A549 treated with Hydrocortisone at 1 μM for 4 hours (cell line): Measurements from ENCODE around the gene PIGQ. TPM values are rescaled to one million over a fixed set of nuclear protein-coding genes. Genes with fewer than 3 reads are reported as not detected.

Source experiments
- total RNA-seq: library from RNA; stranded (reverse); fragments of 200-300 nt; extraction: Qiagen RNA extraction; gene quantifications from 5 replicates; pipeline ENCODE4 v1.2.3, GENCODE V29; 2022

The PIGQ gene
- 30.4 to 41.6 TPM (median 38.8 TPM) in 5 replicates for total RNA-seq

GRCh38 chr16:569445-570254, at the start of gene PIGQ:
Gene PIGQ, plus strand, starts transcription at chr16:569968. Its CDS starts 4,107 bp downstream, at chr16:574075.

GRCh38 chr16:527015-527903, 42.5 kb upstream of the PIGQ start, which contains the start of gene CAPN15:
Gene CAPN15, plus strand, starts transcription at chr16:527712. Its CDS starts 19,127 bp downstream, at chr16:546839.

GRCh38 chr16:560204-560700, 9.5 kb upstream of the PIGQ start, which contains the start of gene PRR35:
Gene PRR35, plus strand, starts transcription at chr16:560394. Its CDS starts 2,901 bp downstream, at chr16:563295.

GRCh38 chr16:566475-567372, 3.0 kb upstream of the PIGQ start, which contains the start of gene NHLRC4:
Gene NHLRC4, plus strand, starts transcription at chr16:567005. Its CDS starts 1,043 bp downstream, at chr16:568048.

GRCh38 chr16:589658-590187, 20.0 kb downstream of the PIGQ start, which contains the start of gene RAB40C:
Gene RAB40C, plus strand, starts transcription at chr16:590066. Its CDS starts 226 bp downstream, at chr16:590292.

GRCh38 chr16:630815-631405, 61.1 kb downstream of the PIGQ start, which contains the start of gene WFIKKN1:
Gene WFIKKN1, plus strand, starts transcription at chr16:630985. Its CDS starts 269 bp downstream, at chr16:631254.

Other genes with a start within 250 kb of the PIGQ start
- 27.8 to 33.2 TPM (median 30.5 TPM) in 5 replicates for gene AXIN1, start 217.2 kb upstream of the PIGQ start, total RNA-seq
- 119 to 133 TPM (median 126 TPM) in 5 replicates for gene MRPL28, start 199.4 kb upstream of the PIGQ start, total RNA-seq
- 29.5 to 37.7 TPM (median 32.3 TPM) in 5 replicates for gene PGAP6, start 188.0 kb upstream of the PIGQ start, total RNA-seq
- 259 to 426 TPM (median 418 TPM) in 5 replicates for gene NME4, start 172.8 kb upstream of the PIGQ start, total RNA-seq
- gene DECR2, start 168.1 kb upstream of the PIGQ start, total RNA-seq, result 22.5 to 29.1 TPM (median 26.7 TPM) in 5 replicates
- 24.7 to 28.6 TPM (median 27.8 TPM) in 5 replicates for gene RAB11FIP3, start 144.3 kb upstream of the PIGQ start, total RNA-seq
- 50.9 to 69.7 TPM (median 68.7 TPM) in 5 replicates for gene CAPN15, start 42.3 kb upstream of the PIGQ start, total RNA-seq
- gene PRR35, start 9.6 kb upstream of the PIGQ start, total RNA-seq, result 0.14 to 0.22 TPM (median 0.16 TPM) in 5 replicates
- gene NHLRC4, start 3.0 kb upstream of the PIGQ start, total RNA-seq, result 0.17 to 0.32 TPM (median 0.23 TPM) in 5 replicates
- gene RAB40C, start 20.1 kb downstream of the PIGQ start, total RNA-seq, result 14.8 to 19.3 TPM (median 17.6 TPM) in 5 replicates
- gene WFIKKN1, start 61.0 kb downstream of the PIGQ start, total RNA-seq, result 0.10 to 0.23 TPM (median 0.18 TPM) in 5 replicates
- 63.7 to 140 TPM (median 135 TPM) in 5 replicates for gene METTL26, start 66.3 kb downstream of the PIGQ start, total RNA-seq
- 18.5 to 43.3 TPM (median 40.9 TPM) in 5 replicates for gene MCRIP2, start 71.9 kb downstream of the PIGQ start, total RNA-seq
- 18.5 to 27.3 TPM (median 24.3 TPM) in 5 replicates for gene WDR90, start 79.4 kb downstream of the PIGQ start, total RNA-seq
- 70.8 to 97.1 TPM (median 87.4 TPM) in 5 replicates for gene RHOT2, start 98.2 kb downstream of the PIGQ start, total RNA-seq
- 0.63 to 1.6 TPM (median 1.1 TPM) in 5 replicates for gene RHBDL1, start 105.7 kb downstream of the PIGQ start, total RNA-seq
- 79.2 to 127 TPM (median 122 TPM) in 5 replicates for gene STUB1, start 110.4 kb downstream of the PIGQ start, total RNA-seq
- gene JMJD8, start 114.4 kb downstream of the PIGQ start, total RNA-seq, result 73.2 to 80.1 TPM (median 77.6 TPM) in 5 replicates
- gene WDR24, start 120.4 kb downstream of the PIGQ start, total RNA-seq, result 5.3 to 6.9 TPM (median 6.1 TPM) in 5 replicates
- gene FBXL16, start 135.8 kb downstream of the PIGQ start, total RNA-seq, result 11.9 to 16.3 TPM (median 12.7 TPM) in 5 replicates
- gene METRN, start 145.2 kb downstream of the PIGQ start, total RNA-seq, result 58.6 to 221 TPM (median 196 TPM) in 5 replicates
- 23.4 to 64.7 TPM (median 56.5 TPM) in 5 replicates for gene ANTKMT, start 151.2 kb downstream of the PIGQ start, total RNA-seq
- 5.0 to 6.3 TPM (median 5.8 TPM) in 5 replicates for gene CCDC78, start 156.5 kb downstream of the PIGQ start, total RNA-seq
- 16.0 to 19.2 TPM (median 18.8 TPM) in 5 replicates for gene HAGHL, start 157.1 kb downstream of the PIGQ start, total RNA-seq
- 25.8 to 31.1 TPM (median 27.7 TPM) in 5 replicates for gene CIAO3, start 171.0 kb downstream of the PIGQ start, total RNA-seq
- 2.5 to 4.0 TPM (median 3.1 TPM) in 5 replicates for gene MSLN, start 190.8 kb downstream of the PIGQ start, total RNA-seq
- gene RPUSD1, start 218.4 kb downstream of the PIGQ start, total RNA-seq, result 36.3 to 54.3 TPM (median 50.8 TPM) in 5 replicates
- 16.6 to 25.7 TPM (median 24.4 TPM) in 5 replicates for gene CHTF18, start 218.7 kb downstream of the PIGQ start, total RNA-seq
- gene GNG13, start 230.8 kb downstream of the PIGQ start, total RNA-seq, result 0.14 TPM in 1 of 5 replicates, not detected in the others